KMS-11 (cell line): ENCODE results near the gene DNAJB12.

ENCODE experiments used
- H2AFZ ChIP-seq: fragments of 200-600 bp; sonication (generic); 2 replicates; pipeline ENCODE4 v1.6.1; 2016; ENCODE audit warnings: antibody characterized with exemption, mixed run types, low read depth
- H3K27ac ChIP-seq: fragments of 200-600 bp; sonication (generic); 2 replicates; pipeline ENCODE4 v1.6.1; 2016; ENCODE audit warnings: mild to moderate bottlenecking, mixed run types
- H3K27me3 ChIP-seq: fragments of 200-600 bp; sonication (generic); 2 replicates; pipeline ENCODE4 v1.6.1; 2017; ENCODE audit warnings: mild to moderate bottlenecking, low read depth, mixed run types, moderate library complexity; ENCODE audit not compliant: insufficient read depth
- H3K36me3 ChIP-seq: fragments of 200-600 bp; sonication (generic); 2 replicates; pipeline ENCODE4 v1.6.1; 2017; ENCODE audit warnings: mild to moderate bottlenecking, mixed run types; ENCODE audit not compliant: insufficient read depth
- H3K4me1 ChIP-seq: fragments of 200-600 bp; sonication (generic); 2 replicates; pipeline ENCODE4 v1.6.1; 2016; ENCODE audit warnings: mild to moderate bottlenecking, low read depth, mixed run types; ENCODE audit not compliant: poor library complexity, severe bottlenecking
- H3K4me2 ChIP-seq: fragments of 200-600 bp; sonication (generic); 2 replicates; pipeline ENCODE4 v1.7.0; 2016; ENCODE audit warnings: mild to moderate bottlenecking, mixed run types
- H3K4me3 ChIP-seq: fragments of 200-600 bp; sonication (generic); IDR thresholded peaks from 2 replicates; pipeline ENCODE4 v1.6.1; 2017; ENCODE audit warnings: low read depth, low read length, mixed read lengths; ENCODE audit not compliant: insufficient read depth
- H3K79me2 ChIP-seq: fragments of 200-600 bp; sonication (generic); 2 replicates; pipeline ENCODE4 v1.6.1; 2016; ENCODE audit warnings: low read depth, mixed run types; ENCODE audit not compliant: insufficient read depth
- H3K9ac ChIP-seq: fragments of 200-600 bp; sonication (generic); 2 replicates; pipeline ENCODE4 v1.6.1; 2016; ENCODE audit warnings: mild to moderate bottlenecking, mixed run types
- H4K20me1 ChIP-seq: fragments of 200-600 bp; sonication (generic); 2 replicates; pipeline ENCODE4 v1.6.1; 2016; ENCODE audit warnings: mild to moderate bottlenecking, mixed run types; ENCODE audit not compliant: insufficient read depth
- CTCF ChIP-seq: fragments of 200-600 bp; sonication (generic); conservative IDR thresholded peaks from 2 replicates; pipeline ENCODE4 v1.6.1; 2017; ENCODE audit warnings: low read depth, mild to moderate bottlenecking, antibody characterized with exemption, low read length, moderate library complexity, mixed read lengths

Gene DNAJB12

GRCh38 chr10:72342911-72343310 is 11.8 kb downstream of the DNAJB12 start:
- no peak overlapping the region for H3K4me2 ChIP-seq
- no peak for TF ChIP-seq CTCF
- H3K27me3 ChIP-seq, result no peaks in the 10 kb centered on the region
- no peaks in the 10 kb centered on the region for H3K36me3 ChIP-seq
- H3K79me2 ChIP-seq, result no peaks in the 10 kb centered on the region
- H4K20me1 ChIP-seq, result no peaks in the 10 kb centered on the region
- no peak overlapping the region for H2AFZ ChIP-seq
- H3K9ac ChIP-seq, result no peak overlapping the region
- no peak overlapping the region for H3K4me3 ChIP-seq
- H3K27ac ChIP-seq, result no peak overlapping the region
- H3K4me1 ChIP-seq, result peaks cover 5% of the 10 kb centered on the region

GRCh38 chr10:72340510-72341261 is 14.0 kb downstream of the DNAJB12 start:
- Histone ChIP-seq H3K27me3 (no peaks in the 10 kb centered on the region), H4K20me1 (no peaks in the 10 kb centered on the region), H3K79me2 (no peaks in the 10 kb centered on the region), H3K27ac (no peak overlapping the region), H2AFZ (no peak overlapping the region), H3K9ac (no peak overlapping the region), H3K4me1 (peaks cover 22% of the 10 kb centered on the region), H3K4me3 (no peak overlapping the region), H3K36me3 (no peaks in the 10 kb centered on the region), H3K4me2 (no peak overlapping the region)
- TF ChIP-seq CTCF, result peak; percentile 91

GRCh38 chr10:72338180-72338579 is 16.5 kb downstream of the DNAJB12 start:
- no peak overlapping the region for H2AFZ ChIP-seq
- no peak overlapping the region for H3K27ac ChIP-seq
- no peak overlapping the region for H3K9ac ChIP-seq
- no peak overlapping the region for H3K4me2 ChIP-seq
- peaks cover 44% of the 10 kb centered on the region for H3K4me1 ChIP-seq
- H3K4me3 ChIP-seq, result no peak overlapping the region
- no peaks in the 10 kb centered on the region for H3K36me3 ChIP-seq
- no peak for TF ChIP-seq CTCF
- no peaks in the 10 kb centered on the region for H3K79me2 ChIP-seq
- no peaks in the 10 kb centered on the region for H3K27me3 ChIP-seq
- no peaks in the 10 kb centered on the region for H4K20me1 ChIP-seq

GRCh38 chr10:72337722-72338121 is 17.0 kb downstream of the DNAJB12 start:
- H4K20me1 ChIP-seq, result no peaks in the 10 kb centered on the region
- no peaks in the 10 kb centered on the region for H3K36me3 ChIP-seq
- H3K4me3 ChIP-seq, result no peak overlapping the region
- H3K4me1 ChIP-seq, result peaks cover 49% of the 10 kb centered on the region
- H3K27ac ChIP-seq, result no peak overlapping the region
- H3K27me3 ChIP-seq, result no peaks in the 10 kb centered on the region
- H3K9ac ChIP-seq, result no peak overlapping the region
- H3K4me2 ChIP-seq, result no peak overlapping the region
- H2AFZ ChIP-seq, result no peak overlapping the region
- no peak for TF ChIP-seq CTCF
- H3K79me2 ChIP-seq, result no peaks in the 10 kb centered on the region
